ENCODE results near the gene SEC24B.

SEC24B gene

GRCh38 chr4:109410226-109410625, 23.4 kb upstream of the SEC24B start (continued):
- no peak for TF ChIP-seq BACH2 (CRISPR knock-in tag; IDR thresholded peaks at IDR 0.05; ENCODE audit: borderline replicate concordance)
- TF ChIP-seq ARNTL (CRISPR knock-in tag; IDR thresholded peaks at IDR 0.05; ENCODE audit: borderline replicate concordance, low read depth) = no peak
- no peak for TF ChIP-seq GLIS3 (CRISPR knock-in tag; IDR thresholded peaks at IDR 0.05)

- no peak for ATAC-seq
- TF ChIP-seq ZNF565 (CRISPR knock-in tag; conservative IDR thresholded peaks at IDR 0.05; ENCODE audit: low read depth) (no peak), ZFP3 (CRISPR knock-in tag; IDR thresholded peaks at IDR 0.05) (no peak), CSDC2 (CRISPR knock-in tag; IDR thresholded peaks at IDR 0.05) (no peak), TCF4 (CRISPR knock-in tag; IDR thresholded peaks at IDR 0.05; ENCODE audit: borderline replicate concordance) (no peak), ZC3H10 (CRISPR knock-in tag; IDR thresholded peaks at IDR 0.05) (no peak), PATZ1 (CRISPR knock-in tag; IDR thresholded peaks at IDR 0.05; ENCODE audit: borderline replicate concordance) (no peak), BACH2 (CRISPR knock-in tag; IDR thresholded peaks at IDR 0.05; ENCODE audit: borderline replicate concordance) (no peak)
Measured at GRCh38 chr4:109410776-109411175, 22.8 kb upstream of the SEC24B start.

DNA sequence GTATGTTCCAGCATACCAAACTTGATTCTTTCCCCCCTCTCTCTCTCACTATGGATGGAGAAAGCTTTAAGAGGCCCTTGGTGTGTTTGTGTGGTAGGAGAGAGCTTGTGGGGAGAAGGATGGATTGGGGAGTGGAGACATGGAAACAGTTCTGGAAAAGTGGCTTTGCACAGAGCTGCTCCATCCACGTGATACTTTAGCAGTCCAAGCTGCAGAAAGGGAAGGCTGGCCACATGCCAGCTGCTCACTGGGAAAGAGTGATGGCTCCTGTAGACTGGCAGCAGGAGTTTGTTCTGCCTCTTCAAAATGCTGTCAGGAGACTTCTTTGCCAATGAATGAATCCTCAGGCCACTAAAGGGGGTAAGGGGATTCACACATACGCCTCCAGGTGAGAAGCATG, 21.7 kb upstream of the SEC24B start:
- TF ChIP-seq OSR1 (CRISPR knock-in tag; IDR thresholded peaks at IDR 0.05) = no peak
- TF ChIP-seq, protein P1, sequence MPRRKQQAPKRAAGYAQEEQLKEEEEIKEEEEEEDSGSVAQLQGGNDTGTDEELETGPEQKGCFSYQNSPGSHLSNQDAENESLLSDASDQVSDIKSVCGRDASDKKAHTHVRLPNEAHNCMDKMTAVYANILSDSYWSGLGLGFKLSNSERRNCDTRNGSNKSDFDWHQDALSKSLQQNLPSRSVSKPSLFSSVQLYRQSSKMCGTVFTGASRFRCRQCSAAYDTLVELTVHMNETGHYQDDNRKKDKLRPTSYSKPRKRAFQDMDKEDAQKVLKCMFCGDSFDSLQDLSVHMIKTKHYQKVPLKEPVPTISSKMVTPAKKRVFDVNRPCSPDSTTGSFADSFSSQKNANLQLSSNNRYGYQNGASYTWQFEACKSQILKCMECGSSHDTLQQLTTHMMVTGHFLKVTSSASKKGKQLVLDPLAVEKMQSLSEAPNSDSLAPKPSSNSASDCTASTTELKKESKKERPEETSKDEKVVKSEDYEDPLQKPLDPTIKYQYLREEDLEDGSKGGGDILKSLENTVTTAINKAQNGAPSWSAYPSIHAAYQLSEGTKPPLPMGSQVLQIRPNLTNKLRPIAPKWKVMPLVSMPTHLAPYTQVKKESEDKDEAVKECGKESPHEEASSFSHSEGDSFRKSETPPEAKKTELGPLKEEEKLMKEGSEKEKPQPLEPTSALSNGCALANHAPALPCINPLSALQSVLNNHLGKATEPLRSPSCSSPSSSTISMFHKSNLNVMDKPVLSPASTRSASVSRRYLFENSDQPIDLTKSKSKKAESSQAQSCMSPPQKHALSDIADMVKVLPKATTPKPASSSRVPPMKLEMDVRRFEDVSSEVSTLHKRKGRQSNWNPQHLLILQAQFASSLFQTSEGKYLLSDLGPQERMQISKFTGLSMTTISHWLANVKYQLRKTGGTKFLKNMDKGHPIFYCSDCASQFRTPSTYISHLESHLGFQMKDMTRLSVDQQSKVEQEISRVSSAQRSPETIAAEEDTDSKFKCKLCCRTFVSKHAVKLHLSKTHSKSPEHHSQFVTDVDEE (CRISPR knock-in tag; IDR thresholded peaks at IDR 0.05) = no peak
- no peak for TF ChIP-seq ARNTL (CRISPR knock-in tag; IDR thresholded peaks at IDR 0.05; ENCODE audit: borderline replicate concordance, low read depth)
- no peak for TF ChIP-seq ZFP30 (CRISPR knock-in tag; IDR thresholded peaks at IDR 0.05)
- no peak for TF ChIP-seq ISL1 (CRISPR knock-in tag; IDR thresholded peaks at IDR 0.05)
- TF ChIP-seq BACH2 (CRISPR knock-in tag; IDR thresholded peaks at IDR 0.05; ENCODE audit: borderline replicate concordance) = no peak
- peak; percentile 63; the same call in 2 of the 3 replicates for ATAC-seq

GRCh38 chr4:109412776-109413175, 20.8 kb upstream of the SEC24B start:
- no peak for ATAC-seq
- TF ChIP-seq CSDC2 (CRISPR knock-in tag; IDR thresholded peaks at IDR 0.05) (no peak), ISL1 (CRISPR knock-in tag; IDR thresholded peaks at IDR 0.05) (no peak), GLIS3 (CRISPR knock-in tag; IDR thresholded peaks at IDR 0.05) (no peak), TOX (CRISPR knock-in tag; IDR thresholded peaks at IDR 0.05; ENCODE audit: borderline replicate concordance) (no peak), POU6F1 (CRISPR knock-in tag; IDR thresholded peaks at IDR 0.05; ENCODE audit: borderline replicate concordance, low read depth) (no peak), ZFP30 (CRISPR knock-in tag; IDR thresholded peaks at IDR 0.05) (no peak), ZNF70 (CRISPR knock-in tag; IDR thresholded peaks at IDR 0.05) (no peak), BACH2 (CRISPR knock-in tag; IDR thresholded peaks at IDR 0.05; ENCODE audit: borderline replicate concordance) (no peak), TCF4 (CRISPR knock-in tag; IDR thresholded peaks at IDR 0.05; ENCODE audit: borderline replicate concordance) (no peak), SNAI2 (CRISPR knock-in tag; IDR thresholded peaks at IDR 0.05) (no peak), PPARA (CRISPR knock-in tag; IDR thresholded peaks at IDR 0.05; ENCODE audit: borderline replicate concordance) (no peak), PATZ1 (CRISPR knock-in tag; IDR thresholded peaks at IDR 0.05; ENCODE audit: borderline replicate concordance) (no peak), CSRNP3 (CRISPR knock-in tag; IDR thresholded peaks at IDR 0.05) (no peak), ARNTL (CRISPR knock-in tag; IDR thresholded peaks at IDR 0.05; ENCODE audit: borderline replicate concordance, low read depth) (no peak), ZFP3 (CRISPR knock-in tag; IDR thresholded peaks at IDR 0.05) (no peak), ZNF565 (CRISPR knock-in tag; conservative IDR thresholded peaks at IDR 0.05; ENCODE audit: low read depth) (no peak), RARB (CRISPR knock-in tag; IDR thresholded peaks at IDR 0.05) (no peak)
- TF ChIP-seq, protein P1 (CRISPR knock-in tag; IDR thresholded peaks at IDR 0.05) = no peak
